ENCODE results near the gene SLC10A3. TPM values are rescaled to one million over a fixed set of nuclear protein-coding genes. Genes with fewer than 3 reads are reported as not detected.
A peak's percentile ranks its signal among the peaks of the same experiment; 100 is the strongest.

The SLC10A3 gene
- total and polyA plus RNA-seq, 2 donors (not counting 1 experiment from before 2014, with no cell fraction given): 15.2 to 16.0 TPM

- no peaks in the 10 kb centered on the region for H3K27me3 ChIP-seq (ENCODE audit: control insufficient read depth, insufficient read depth, low read length)
- no peaks in the 10 kb centered on the region for H3K9me3 ChIP-seq (ENCODE audit: control insufficient read depth, insufficient read depth, low read depth, low read length)
- H3K4me3 ChIP-seq (replicated peaks in 1 of 4; ENCODE audit: control extremely low read depth in 1 of 4, insufficient read depth in 1 of 4, low read depth in 3 of 4, low read length in 4 of 4): no peak overlapping the region
- peak; percentile 70 to 81 for DNase-seq (ENCODE audit: low read depth in 2 of 2)
- H3K9ac ChIP-seq (ENCODE audit: insufficient read depth, low read length): no peak overlapping the region
- peaks cover 6% of the 10 kb centered on the region for H3K79me2 ChIP-seq (ENCODE audit: control insufficient read depth, insufficient read depth, low read length)
- no peaks in the 10 kb centered on the region for H4K20me1 ChIP-seq (ENCODE audit: control insufficient read depth, extremely low read depth, insufficient read depth, low read length)
- no peak overlapping the region for H2AFZ ChIP-seq (ENCODE audit: low read length)
- peaks cover 2% of the 10 kb centered on the region for H3K4me1 ChIP-seq (ENCODE audit: control insufficient read depth, extremely low read depth, insufficient read depth, low read length)
- TF ChIP-seq EZH2 (IDR thresholded peaks at IDR 0.05; ENCODE audit: low read length, missing control alignments) (no peak), CTCF (conservative IDR thresholded peaks at IDR 0.05 in 1 of 2, IDR thresholded peaks at IDR 0.05 in 1 of 2; ENCODE audit: low read depth in 1 of 2, low read length in 2 of 2) (peak; percentile 75 to 76)
- H3K4me2 ChIP-seq (ENCODE audit: extremely low read depth, insufficient read depth, low read length): no peak overlapping the region
- H3K27ac ChIP-seq (ENCODE audit: insufficient read depth, low read length): peak overlapping the region; percentile 27
- H3K36me3 ChIP-seq (ENCODE audit: control insufficient read depth, insufficient read depth, low read length): peaks cover 26% of the 10 kb centered on the region
Observed at GRCh38 chrX:154534526-154535322, 44.3 kb upstream of the SLC10A3 start.

- peaks cover 2% of the 10 kb centered on the region for H3K4me1 ChIP-seq (ENCODE audit: control insufficient read depth, extremely low read depth, insufficient read depth, low read length)
- H2AFZ ChIP-seq (ENCODE audit: low read length): no peak overlapping the region
- no peaks in the 10 kb centered on the region for H3K9me3 ChIP-seq (ENCODE audit: control insufficient read depth, insufficient read depth, low read depth, low read length)
- no peaks in the 10 kb centered on the region for H3K27me3 ChIP-seq (ENCODE audit: control insufficient read depth, insufficient read depth, low read length)
- no peak overlapping the region for H3K27ac ChIP-seq (ENCODE audit: insufficient read depth, low read length)
- TF ChIP-seq EZH2 (IDR thresholded peaks at IDR 0.05; ENCODE audit: low read length, missing control alignments) (no peak), CTCF (conservative IDR thresholded peaks at IDR 0.05 in 1 of 2, IDR thresholded peaks at IDR 0.05 in 1 of 2; ENCODE audit: low read depth in 1 of 2, low read length in 2 of 2) (no peak)
- no peak overlapping the region for H3K4me3 ChIP-seq (replicated peaks in 1 of 4; ENCODE audit: control extremely low read depth in 1 of 4, insufficient read depth in 1 of 4, low read depth in 3 of 4, low read length in 4 of 4)
- DNase-seq (ENCODE audit: low read depth in 2 of 2): no peak
- no peak overlapping the region for H3K9ac ChIP-seq (ENCODE audit: insufficient read depth, low read length)
- H3K4me2 ChIP-seq (ENCODE audit: extremely low read depth, insufficient read depth, low read length): no peak overlapping the region
- H3K36me3 ChIP-seq (ENCODE audit: control insufficient read depth, insufficient read depth, low read length): peaks cover 24% of the 10 kb centered on the region
- H3K79me2 ChIP-seq (ENCODE audit: control insufficient read depth, insufficient read depth, low read length): no peaks in the 10 kb centered on the region
- no peaks in the 10 kb centered on the region for H4K20me1 ChIP-seq (ENCODE audit: control insufficient read depth, extremely low read depth, insufficient read depth, low read length)
Observed at GRCh38 chrX:154532690-154533089, 42.3 kb upstream of the SLC10A3 start.

- DNase-seq (ENCODE audit: low read depth in 2 of 2): peak in 1 of 2 donors; percentile 77
- H3K79me2 ChIP-seq (ENCODE audit: control insufficient read depth, insufficient read depth, low read length): no peaks in the 10 kb centered on the region
- H3K9me3 ChIP-seq (ENCODE audit: control insufficient read depth, insufficient read depth, low read depth, low read length): no peaks in the 10 kb centered on the region
- H3K27me3 ChIP-seq (ENCODE audit: control insufficient read depth, insufficient read depth, low read length): no peaks in the 10 kb centered on the region
- no peak overlapping the region for H3K9ac ChIP-seq (ENCODE audit: insufficient read depth, low read length)
- peaks cover 22% of the 10 kb centered on the region for H3K36me3 ChIP-seq (ENCODE audit: control insufficient read depth, insufficient read depth, low read length)
- H4K20me1 ChIP-seq (ENCODE audit: control insufficient read depth, extremely low read depth, insufficient read depth, low read length): no peaks in the 10 kb centered on the region
- H3K4me3 ChIP-seq (replicated peaks in 1 of 4; ENCODE audit: control extremely low read depth in 1 of 4, insufficient read depth in 1 of 4, low read depth in 3 of 4, low read length in 4 of 4): no peak overlapping the region
- no peak overlapping the region for H2AFZ ChIP-seq (ENCODE audit: low read length)
- no peak overlapping the region for H3K4me2 ChIP-seq (ENCODE audit: extremely low read depth, insufficient read depth, low read length)
- peaks cover 5% of the 10 kb centered on the region for H3K4me1 ChIP-seq (ENCODE audit: control insufficient read depth, extremely low read depth, insufficient read depth, low read length)
- TF ChIP-seq CTCF (conservative IDR thresholded peaks at IDR 0.05 in 1 of 2, IDR thresholded peaks at IDR 0.05 in 1 of 2; ENCODE audit: low read depth in 1 of 2, low read length in 2 of 2) (no peak), EZH2 (IDR thresholded peaks at IDR 0.05; ENCODE audit: low read length, missing control alignments) (no peak)
- H3K27ac ChIP-seq (ENCODE audit: insufficient read depth, low read length): no peak overlapping the region
Observed at GRCh38 chrX:154531626-154532025, 41.2 kb upstream of the SLC10A3 start.
